Right lobe of liver (tissue), 6 donors: ENCODE data around the gene KREMEN1. TPM values are rescaled to one million over a fixed set of nuclear protein-coding genes. Genes with fewer than 3 reads are reported as not detected.
A peak's percentile ranks its signal among the peaks of the same experiment; 100 is the strongest.

Experiments used
- ATAC-seq, 4 donors: fragments of 200-7000 bp; cut with Tn5 transposase; one replicate each; pipeline ENCODE4 v1.9.1; 2020; ENCODE audit warnings: mild to moderate bottlenecking in 4 of 4, moderate library complexity in 4 of 4
- DNase-seq, 3 donors: peaks; one replicate each; pipeline ENCODE4 v3.0.0-alpha.2; 2020
- H3K27ac ChIP-seq, 3 donors: fragments of 200-600 bp; one replicate each; pipeline ENCODE4 v1.8.0; 2022
- H3K27me3 ChIP-seq, 2 donors: fragments of 200-600 bp; one replicate each; pipeline ENCODE4 v1.8.0; 2022
- H3K36me3 ChIP-seq, 4 donors: fragments of 200-600 bp; sonication (generic) in 1 of 4; one replicate each; pipeline versions ENCODE4 v1.5.1 to v1.8.0; 2017 to 2022; ENCODE audit warnings: control low read depth in 1 of 4
- H3K4me1 ChIP-seq, 4 donors: fragments of 200-600 bp; sonication (generic) in 1 of 4; one replicate each; pipeline versions ENCODE4 v1.5.1 to v1.8.0; 2017 to 2022; ENCODE audit warnings: control low read depth in 1 of 4
- H3K4me3 ChIP-seq, 3 donors: fragments of 200-600 bp; one replicate each; pipeline ENCODE4 v1.8.0; 2022
- H3K9me3 ChIP-seq, 4 donors: fragments of 200-600 bp; sonication (generic) in 1 of 4; one replicate each; pipeline versions ENCODE4 v1.5.1 to v1.8.0; 2017 to 2022; ENCODE audit warnings: control low read depth in 1 of 4
- CTCF ChIP-seq, 4 donors: fragments of 200-600 bp in 3 of 4; fragments of 450-650 bp in 1 of 4; IDR thresholded peaks; one replicate each; pipeline versions ENCODE4 v1.5.1 to v1.8.0; 2016 to 2022; ENCODE audit warnings: antibody characterized with exemption in 4 of 4, mild to moderate bottlenecking in 2 of 4
- POLR2A ChIP-seq: fragments of 450-650 bp; IDR thresholded peaks from one replicate; pipeline ENCODE4 v1.6.1; 2017; ENCODE audit warnings: antibody characterized with exemption, mild to moderate bottlenecking
- WGBS: methylation state at CpG from one replicate; pipeline ENCODE4 v1.1.6; 2018; ENCODE audit warnings: low coverage, low lambda C conversion rate; ENCODE audit not compliant: insufficient coverage; ENCODE audit errors: missing lambda C conversion rate; 5-methylcytosine and 5-hydroxymethylcytosine counted together
- intact Hi-C, 2 donors: fragments of 100-400 bp; cut with DNase I; formaldehyde crosslinking; loops; one replicate each; pipeline versions ENCODE4 v1.11.2 to v1.14.1; 2022
- total RNA-seq, 6 experiments: library from RNA; depleted of rRNA in 2 of 6; stranded (reverse); fragments of >200 nt in 2 of 6; fragmentation: NEBNext Ultra II Directional in 3 of 6; extraction: Animal tissue kit (Norgen Biotek cat#: 25700) in 3 of 6; gene quantifications; one replicate each; pipeline versions ENCODE4 v1.1.0 to v1.2.4, GENCODE V29; 2016 to 2023
- donor health status: DM: no; HTN: yes; CAD: no.
- donor health status: DM: no; HTN: no; CAD: no.
- donor health status: DM: no; HTN: no; CAD: no.
- donor health status: DM: no; HTN: yes; CAD: no.
- donor health status: DM: no; HTN: yes; CAD: no.

KREMEN1 gene
- total RNA-seq, 6 experiments from 2014 or later, result 1.7 to 6.7 (median 3.0) TPM

GRCh38 chr22:29190051-29190450 lies 117.2 kb downstream of the KREMEN1 start:
- ATAC-seq, result peak in 1 of 4 donors; percentile 23
- 84% methylated on average over 5 of the region's 8 CpGs for WGBS
- DNase-seq, result peak in 1 of 3 donors; percentile 22
- H3K4me1 ChIP-seq, result no peaks in the 10 kb centered on the region
- no peaks in the 10 kb centered on the region for H3K27me3 ChIP-seq
- H3K36me3 ChIP-seq, result no peaks in the 10 kb centered on the region
- no peak overlapping the region for H3K4me3 ChIP-seq
- intact Hi-C loops, result no loop called here
- no peaks in the 10 kb centered on the region for H3K9me3 ChIP-seq
- TF ChIP-seq CTCF (IDR thresholded peaks at IDR 0.05), result no peak
- no peak for TF ChIP-seq POLR2A
- no peak overlapping the region for H3K27ac ChIP-seq

DNA sequence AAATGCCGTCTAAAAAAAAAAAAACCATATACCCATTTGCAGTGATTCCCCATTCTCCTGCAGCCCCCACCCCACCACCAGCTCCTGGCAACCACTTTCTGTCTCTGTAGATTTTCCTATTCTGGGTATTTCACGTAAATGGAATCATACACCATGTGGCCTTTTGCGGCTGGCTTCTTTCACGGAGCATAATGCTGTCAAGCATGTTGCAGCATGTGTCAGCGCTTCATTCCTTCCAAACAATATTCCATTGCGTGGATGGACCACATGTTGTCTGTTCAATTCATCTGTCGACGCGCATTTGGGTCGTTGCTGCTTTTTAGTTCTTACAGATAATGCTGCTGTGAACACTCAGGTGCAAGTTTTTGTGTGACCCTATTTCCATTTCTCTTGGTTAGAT lies 118.1 kb downstream of the KREMEN1 start:
- H3K4me1 ChIP-seq, result no peaks in the 10 kb centered on the region
- WGBS, result 90% methylated on average over 9 of the region's 10 CpGs
- intact Hi-C loops, result no loop called here
- no peak for ATAC-seq
- peak in 1 of 3 donors; percentile 3 for DNase-seq
- H3K27me3 ChIP-seq, result no peaks in the 10 kb centered on the region
- H3K36me3 ChIP-seq, result no peaks in the 10 kb centered on the region
- TF ChIP-seq POLR2A (no peak), CTCF (IDR thresholded peaks at IDR 0.05) (no peak)
- no peaks in the 10 kb centered on the region for H3K9me3 ChIP-seq
- H3K4me3 ChIP-seq, result no peak overlapping the region
- H3K27ac ChIP-seq, result no peak overlapping the region

GRCh38 chr22:29193021-29193420 lies 120.2 kb downstream of the KREMEN1 start:
- DNase-seq (peak in 1 of 3 donors; percentile 24), ATAC-seq (no peak)

DNA sequence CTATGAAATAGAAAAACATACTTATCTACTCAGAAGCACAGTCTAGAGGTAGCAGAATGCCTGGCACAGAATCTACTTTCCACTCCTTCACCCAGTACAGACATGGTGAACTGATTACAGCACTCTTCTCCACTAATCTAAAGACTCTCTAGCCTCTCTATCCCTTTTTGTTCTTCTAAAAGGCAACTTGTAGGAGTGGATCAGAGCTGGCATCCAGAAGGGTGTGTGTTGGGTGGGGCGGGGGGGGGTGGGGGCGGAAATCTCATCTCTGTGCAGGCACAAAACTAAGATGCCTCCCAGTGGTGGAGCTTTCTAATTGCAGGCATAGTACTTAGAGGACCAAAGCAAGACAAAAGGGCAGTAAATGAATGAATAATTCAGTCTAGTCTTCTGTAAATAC lies 121.3 kb downstream of the KREMEN1 start:
- H3K9me3 ChIP-seq, result no peaks in the 10 kb centered on the region
- DNase-seq, result no peak
- TF ChIP-seq POLR2A, result no peak
- no peak for TF ChIP-seq CTCF (IDR thresholded peaks at IDR 0.05)
- ATAC-seq, result no peak
- no peak overlapping the region for H3K27ac ChIP-seq
- WGBS, result 46% methylated on average over 2 of the region's 2 CpGs
- no peaks in the 10 kb centered on the region for H3K36me3 ChIP-seq
- no peak overlapping the region for H3K4me3 ChIP-seq
- H3K27me3 ChIP-seq, result no peaks in the 10 kb centered on the region
- H3K4me1 ChIP-seq, result no peaks in the 10 kb centered on the region
- intact Hi-C loops, result no loop called here

More at GRCh38 chr22:29193021-29193420, 120.2 kb downstream of the KREMEN1 start:
- Histone ChIP-seq H3K27me3 (no peaks in the 10 kb centered on the region), H3K4me3 (no peak overlapping the region), H3K27ac (no peak overlapping the region), H3K9me3 (no peaks in the 10 kb centered on the region), H3K36me3 (no peaks in the 10 kb centered on the region), H3K4me1 (no peaks in the 10 kb centered on the region)
- WGBS, result 88% methylated on average over 7 of the region's 8 CpGs
- TF ChIP-seq POLR2A (no peak), CTCF (IDR thresholded peaks at IDR 0.05) (no peak)
- intact Hi-C loops, result no loop called here
